Type B pancreatic cell (in vitro differentiated cells): ENCODE data around the gene PEX10. TPM values are rescaled to one million over a fixed set of nuclear protein-coding genes. Genes with fewer than 3 reads are reported as not detected.

ENCODE experiments used
- DNase-seq: peaks from one replicate; pipeline ENCODE4 v3.0.0; 2021; ENCODE audit warnings: mixed read lengths; ENCODE audit not compliant: unreplicated experiment; ENCODE audit errors: extremely low spot score
- H3K27ac Mint-ChIP-seq: 2 replicates; pipeline ENCODE4 v1.8.0; 2021; ENCODE audit warnings: mild to moderate bottlenecking, mixed read lengths
- H3K27me3 Mint-ChIP-seq: 2 replicates; pipeline ENCODE4 v1.8.0; 2021; ENCODE audit warnings: mixed read lengths
- H3K36me3 Mint-ChIP-seq: 2 replicates; pipeline ENCODE4 v1.8.0; 2021; ENCODE audit warnings: mixed read lengths
- H3K4me1 Mint-ChIP-seq: one replicate; pipeline ENCODE4 v1.8.0; 2021; ENCODE audit warnings: mixed read lengths; ENCODE audit not compliant: unreplicated experiment
- H3K4me3 Mint-ChIP-seq: 2 replicates; pipeline ENCODE4 v1.8.0; 2021; ENCODE audit warnings: mild to moderate bottlenecking, mixed read lengths
- H3K9me3 Mint-ChIP-seq: 2 replicates; pipeline ENCODE4 v1.8.0; 2021; ENCODE audit warnings: mixed read lengths
- total RNA-seq: library from RNA; stranded (reverse); gene quantifications from 2 replicates; pipeline ENCODE4 v1.2.1, GENCODE V29; 2021; ENCODE audit warnings: low replicate concordance
- TF ChIP-seq, protein P1 (sequence below): fragments of 200-600 bp; sonication (generic); conservative IDR thresholded peaks from 2 replicates; pipeline ENCODE4 v1.5.0; 2021; ENCODE audit warnings: antibody characterized with exemption, mild to moderate bottlenecking

PEX10 gene
- total RNA-seq, 1 donor from 2014 or later = 27.3 TPM

DNA sequence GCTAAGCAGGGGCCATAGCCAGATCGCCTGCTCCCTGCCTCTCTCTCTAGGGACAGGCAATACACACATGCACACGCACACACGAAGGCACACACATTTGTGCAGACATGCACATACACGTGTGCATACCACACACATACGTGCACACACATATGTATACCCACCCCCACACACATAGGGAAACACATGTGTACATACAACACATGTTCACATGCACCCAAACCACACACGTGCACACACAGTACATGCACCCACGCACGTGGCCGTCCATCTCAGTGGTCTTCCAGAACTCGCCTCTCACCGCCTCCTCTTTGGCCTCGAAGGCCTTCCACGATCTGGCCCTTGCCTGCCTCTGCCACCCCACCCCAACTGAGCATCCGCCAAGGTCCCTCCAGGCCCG, 25.3 kb upstream of the PEX10 start:
- Mint-ChIP-seq H3K9me3 (no peaks in the 10 kb centered on the region), H3K27me3 (peaks cover 40% of the 10 kb centered on the region), H3K27ac (peak overlapping the region; percentile 64), H3K36me3 (no peaks in the 10 kb centered on the region), H3K4me3 (no peak overlapping the region), H3K4me1 (no peaks in the 10 kb centered on the region)
- TF ChIP-seq, protein P1, sequence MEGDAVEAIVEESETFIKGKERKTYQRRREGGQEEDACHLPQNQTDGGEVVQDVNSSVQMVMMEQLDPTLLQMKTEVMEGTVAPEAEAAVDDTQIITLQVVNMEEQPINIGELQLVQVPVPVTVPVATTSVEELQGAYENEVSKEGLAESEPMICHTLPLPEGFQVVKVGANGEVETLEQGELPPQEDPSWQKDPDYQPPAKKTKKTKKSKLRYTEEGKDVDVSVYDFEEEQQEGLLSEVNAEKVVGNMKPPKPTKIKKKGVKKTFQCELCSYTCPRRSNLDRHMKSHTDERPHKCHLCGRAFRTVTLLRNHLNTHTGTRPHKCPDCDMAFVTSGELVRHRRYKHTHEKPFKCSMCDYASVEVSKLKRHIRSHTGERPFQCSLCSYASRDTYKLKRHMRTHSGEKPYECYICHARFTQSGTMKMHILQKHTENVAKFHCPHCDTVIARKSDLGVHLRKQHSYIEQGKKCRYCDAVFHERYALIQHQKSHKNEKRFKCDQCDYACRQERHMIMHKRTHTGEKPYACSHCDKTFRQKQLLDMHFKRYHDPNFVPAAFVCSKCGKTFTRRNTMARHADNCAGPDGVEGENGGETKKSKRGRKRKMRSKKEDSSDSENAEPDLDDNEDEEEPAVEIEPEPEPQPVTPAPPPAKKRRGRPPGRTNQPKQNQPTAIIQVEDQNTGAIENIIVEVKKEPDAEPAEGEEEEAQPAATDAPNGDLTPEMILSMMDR = no peak
- no peak for DNase-seq

DNA sequence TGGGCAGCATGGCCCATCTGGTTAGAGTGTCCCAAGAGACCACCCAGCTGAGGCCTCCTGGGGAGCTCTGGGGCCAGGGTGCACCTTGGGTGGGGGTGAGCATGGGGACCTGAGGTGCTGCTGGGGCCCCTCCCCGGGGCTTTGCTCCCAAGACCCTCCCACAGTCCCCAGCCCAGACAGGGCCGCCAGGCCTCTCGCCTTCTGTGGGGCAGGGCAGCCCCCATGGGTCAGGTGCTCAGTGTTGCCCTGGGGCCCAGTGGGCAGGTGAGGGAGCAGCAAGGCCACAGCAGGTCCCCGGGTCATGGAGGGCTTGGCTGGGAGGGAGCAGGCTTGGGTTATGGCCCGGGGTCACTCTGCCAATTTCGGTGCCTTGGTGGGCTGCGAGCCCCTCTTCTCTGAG, 24.5 kb upstream of the PEX10 start:
- Mint-ChIP-seq H3K4me1 (no peaks in the 10 kb centered on the region), H3K4me3 (no peak overlapping the region), H3K9me3 (no peaks in the 10 kb centered on the region), H3K36me3 (no peaks in the 10 kb centered on the region), H3K27ac (no peak overlapping the region), H3K27me3 (peaks cover 32% of the 10 kb centered on the region)
- TF ChIP-seq, protein P1 = no peak
- DNase-seq = no peak

DNA sequence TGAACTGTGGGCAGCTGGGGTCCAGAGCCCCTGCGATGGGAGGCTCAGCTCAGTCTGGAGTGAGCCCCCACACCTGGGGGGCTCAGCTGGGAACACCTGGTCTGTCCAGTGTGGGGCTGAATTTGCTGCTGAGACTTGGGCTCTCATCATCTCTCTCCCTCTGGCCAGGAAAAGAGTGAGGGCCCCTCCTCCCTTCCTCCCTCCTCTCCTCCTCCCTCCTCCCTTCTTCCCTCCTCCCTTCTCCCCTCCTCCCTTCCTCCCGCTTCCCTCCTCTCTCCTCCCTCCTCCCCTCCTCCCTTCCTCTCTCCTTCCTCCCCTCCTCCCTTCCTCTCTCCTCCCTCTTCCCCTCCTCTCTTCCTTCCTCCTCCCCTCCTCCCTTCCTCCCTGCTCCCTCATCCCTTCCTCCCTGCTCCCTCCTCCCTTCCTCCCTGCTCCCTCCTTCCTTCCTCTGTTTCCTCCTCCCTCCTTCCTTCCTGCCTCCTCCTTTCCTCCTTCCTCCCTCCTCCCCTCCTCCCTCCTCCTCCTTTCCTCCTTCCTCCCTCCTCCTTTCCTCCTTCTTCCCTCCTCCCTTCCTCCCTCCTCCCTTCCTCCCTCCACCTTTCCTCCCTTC, 23.5 kb upstream of the PEX10 start:
- Mint-ChIP-seq H3K27me3 (peaks cover 27% of the 10 kb centered on the region), H3K9me3 (no peaks in the 10 kb centered on the region), H3K4me1 (no peaks in the 10 kb centered on the region), H3K27ac (no peak overlapping the region), H3K36me3 (no peaks in the 10 kb centered on the region), H3K4me3 (no peak overlapping the region)
- TF ChIP-seq, protein P1 = no peak
- DNase-seq = no peak

GRCh38 chr1:2435091-2435490, 22.7 kb upstream of the PEX10 start:
- no peak for DNase-seq
- Mint-ChIP-seq H3K4me3 (no peak overlapping the region), H3K27me3 (peaks cover 24% of the 10 kb centered on the region), H3K36me3 (no peaks in the 10 kb centered on the region), H3K9me3 (no peaks in the 10 kb centered on the region), H3K4me1 (no peaks in the 10 kb centered on the region), H3K27ac (no peak overlapping the region)
- TF ChIP-seq, protein P1 = no peak

- TF ChIP-seq, protein P1 = no peak
- peaks cover 24% of the 10 kb centered on the region for H3K27me3 Mint-ChIP-seq
- no peak overlapping the region for H3K4me3 Mint-ChIP-seq
- no peaks in the 10 kb centered on the region for H3K36me3 Mint-ChIP-seq
- no peaks in the 10 kb centered on the region for H3K9me3 Mint-ChIP-seq
- no peaks in the 10 kb centered on the region for H3K4me1 Mint-ChIP-seq
- H3K27ac Mint-ChIP-seq = no peak overlapping the region
- no peak for DNase-seq
These were observed 21.7 kb upstream of the PEX10 start for GRCh38 chr1:2433936-2434655.
